ENCODE data around the gene SLC41A3.
"Not testable (repeated sequence)": the region's sequence is repeated elsewhere in the genome, so short reads cannot be mapped to it uniquely, and the experiment has no call there.

Gene SLC41A3

GRCh38 chr3:126102011-126102410 lies 18.1 kb upstream of the SLC41A3 start:
- FAIRE-seq (no peak), DNase-seq (ENCODE audit: insufficient read length, low spot score) (no peak)
- TF ChIP-seq CTCF (IDR thresholded peaks at IDR 0.05; ENCODE audit: insufficient read depth, missing control alignments): no peak

- TF ChIP-seq CTCF (IDR thresholded peaks at IDR 0.05; ENCODE audit: insufficient read depth, missing control alignments): no peak
- FAIRE-seq: no peak
- DNase-seq (ENCODE audit: insufficient read length, low spot score): no peak
Observed at GRCh38 chr3:126101521-126101982, 17.6 kb upstream of the SLC41A3 start.

- DNase-seq (ENCODE audit: insufficient read length, low spot score): no peak
Observed at GRCh38 chr3:126100634-126101301, 16.8 kb upstream of the SLC41A3 start.

GRCh38 chr3:126100269-126100633 lies 16.3 kb upstream of the SLC41A3 start:
- FAIRE-seq: no peak
- no peak for TF ChIP-seq CTCF (IDR thresholded peaks at IDR 0.05; ENCODE audit: insufficient read depth, missing control alignments)
- no peak for DNase-seq (ENCODE audit: insufficient read length, low spot score)

More at GRCh38 chr3:126100634-126101301, 16.8 kb upstream of the SLC41A3 start:
- no peak for FAIRE-seq
- no peak for TF ChIP-seq CTCF (IDR thresholded peaks at IDR 0.05; ENCODE audit: insufficient read depth, missing control alignments)

- no peak for FAIRE-seq
- TF ChIP-seq CTCF (IDR thresholded peaks at IDR 0.05; ENCODE audit: insufficient read depth, missing control alignments): no peak
- DNase-seq (ENCODE audit: insufficient read length, low spot score): no peak
Observed at GRCh38 chr3:126098391-126098858, 14.5 kb upstream of the SLC41A3 start.

GRCh38 chr3:126097801-126098200 lies 13.9 kb upstream of the SLC41A3 start:
- FAIRE-seq (no peak), DNase-seq (ENCODE audit: insufficient read length, low spot score) (no peak)

GRCh38 chr3:126096274-126096673 lies 12.3 kb upstream of the SLC41A3 start:
- not testable (repeated sequence) for DNase-seq (ENCODE audit: insufficient read length, low spot score); FAIRE-seq

More at GRCh38 chr3:126097801-126098200, 13.9 kb upstream of the SLC41A3 start:
- TF ChIP-seq CTCF (IDR thresholded peaks at IDR 0.05; ENCODE audit: insufficient read depth, missing control alignments): no peak

- not testable (repeated sequence) for DNase-seq (ENCODE audit: insufficient read length, low spot score); FAIRE-seq
Observed at GRCh38 chr3:126092128-126092527, 8.2 kb upstream of the SLC41A3 start.

Data from D721Med (cell line).